MM.1S (cell line): ENCODE measurements around the gene NDUFS6.

ENCODE experiments used
- CTCF ChIP-seq: fragments of 300-600 bp; sonication (generic); IDR thresholded peaks from 2 replicates; pipeline ENCODE4 v1.5.1; 2016; ENCODE audit warnings: antibody characterized with exemption, low read length, mixed read lengths
- EZH2 ChIP-seq: fragments of 300-600 bp; sonication (generic); optimal IDR thresholded peaks from 2 replicates; pipeline ENCODE3; 2017; ENCODE audit warnings: low read depth, mild to moderate bottlenecking, antibody characterized with exemption, low read length, mixed read lengths

GRCh38 chr5:1787472-1788047, 13.6 kb upstream of the NDUFS6 start:
- TF ChIP-seq CTCF (no peak), EZH2 (no peak)
